SU-DHL-6 (cell line): ENCODE measurements around the gene OR5B12.

ENCODE experiments used
- H2AFZ ChIP-seq: fragments of 200-600 bp; sonication (generic); 2 replicates; pipeline ENCODE4 v1.6.1; 2014; ENCODE audit warnings: low read depth, mild to moderate bottlenecking, moderate library complexity, mixed read lengths, antibody characterized with exemption, low read length; ENCODE audit not compliant: severe bottlenecking
- H3F3A ChIP-seq: fragments of 200-600 bp; shearing (Covaris generic); 2 replicates; pipeline ENCODE4 v1.6.0; 2016; ENCODE audit warnings: antibody characterized with exemption, mild to moderate bottlenecking; ENCODE audit not compliant: insufficient read depth
- H3K27ac ChIP-seq: fragments of 200-600 bp; sonication (generic); 2 replicates; pipeline ENCODE4 v1.5.1; 2016; ENCODE audit warnings: low read depth, mild to moderate bottlenecking, low read length, moderate library complexity, mixed read lengths
- H3K27me3 ChIP-seq: fragments of 200-600 bp; sonication (generic), shearing (Covaris generic); 2 replicates; pipeline ENCODE4 v1.6.0; 2014; ENCODE audit warnings: mild to moderate bottlenecking, low read length
- H3K36me3 ChIP-seq: fragments of 200-600 bp; sonication (generic); 2 replicates; pipeline ENCODE4 v1.6.1; 2014; ENCODE audit warnings: mild to moderate bottlenecking, low read length, mixed read lengths
- H3K4me2 ChIP-seq: fragments of 300-600, 200-600 bp; shearing (Covaris generic), sonication (generic); 2 replicates; pipeline ENCODE4 v1.6.0; 2014; ENCODE audit warnings: low read length, low read depth, mild to moderate bottlenecking; ENCODE audit not compliant: poor library complexity, severe bottlenecking
- H3K4me3 ChIP-seq: fragments of 200-600 bp; sonication (generic); 2 replicates; pipeline ENCODE4 v1.5.1; 2014; ENCODE audit warnings: antibody characterized with exemption, low read length, mild to moderate bottlenecking, mixed read lengths; ENCODE audit not compliant: insufficient read depth, poor library complexity, severe bottlenecking
- H3K79me2 ChIP-seq: fragments of 200-600 bp; sonication (generic); 2 replicates; pipeline ENCODE4 v1.6.1; 2014; ENCODE audit warnings: mild to moderate bottlenecking, low read length, moderate library complexity; ENCODE audit not compliant: insufficient read depth
- H3K9ac ChIP-seq: fragments of 200-600 bp; sonication (generic); 2 replicates; pipeline ENCODE4 v1.7.0; 2014; ENCODE audit warnings: mild to moderate bottlenecking, low read length
- H3K9me2 ChIP-seq: fragments of 200-600 bp; sonication (generic); replicated peaks from 2 replicates; pipeline ENCODE4 v1.6.1; 2014; ENCODE audit warnings: low read length; ENCODE audit not compliant: insufficient read depth
- H3K9me3 ChIP-seq: fragments of 200-600 bp; sonication (generic); 2 replicates; pipeline ENCODE4 v1.6.1; 2014; ENCODE audit warnings: low read length, mixed read lengths; ENCODE audit not compliant: insufficient read depth
- H4K20me1 ChIP-seq: fragments of 200-600 bp; sonication (generic); 2 replicates; pipeline ENCODE4 v1.6.1; 2014; ENCODE audit warnings: low read depth, mild to moderate bottlenecking, antibody characterized with exemption, low read length, moderate library complexity, mixed read lengths
- CTCF ChIP-seq: fragments of 200-600 bp; sonication (generic); IDR thresholded peaks from one replicate; pipeline ENCODE4 v1.5.1; 2017; ENCODE audit warnings: antibody characterized with exemption, mild to moderate bottlenecking, low read length, moderate library complexity; ENCODE audit not compliant: insufficient read depth, poor library complexity, severe bottlenecking
- EZH2phosphoT487 ChIP-seq: fragments of 200-600 bp; sonication (generic), shearing (Covaris generic); conservative IDR thresholded peaks from 2 replicates; pipeline ENCODE4 v1.6.1; 2018; ENCODE audit warnings: mild to moderate bottlenecking, antibody characterized with exemption, low read length, moderate library complexity, mixed read lengths

Gene OR5B12

GRCh38 chr11:58395581-58395980 lies 46.5 kb downstream of the OR5B12 start:
- Histone ChIP-seq H3K27me3 (no peaks in the 10 kb centered on the region), H3K79me2 (no peaks in the 10 kb centered on the region), H3F3A (no peaks in the 10 kb centered on the region), H3K9me2 (no peaks in the 10 kb centered on the region), H3K9ac (no peak overlapping the region), H4K20me1 (no peaks in the 10 kb centered on the region), H3K4me2 (no peak overlapping the region), H3K4me3 (no peak overlapping the region), H3K36me3 (no peaks in the 10 kb centered on the region), H3K9me3 (0 out of 2 replicates have a peak, but pooled peaks cover 6% of the 10 kb centered on the region), H2AFZ (no peak overlapping the region), H3K27ac (no peak overlapping the region)
- TF ChIP-seq EZH2phosphoT487, result no peak
- TF ChIP-seq CTCF, result no peak

GRCh38 chr11:58394195-58394594 lies 47.8 kb downstream of the OR5B12 start:
- TF ChIP-seq EZH2phosphoT487 (no peak), CTCF (no peak)
- Histone ChIP-seq H3K4me2 (no peak overlapping the region), H3K27ac (no peak overlapping the region), H4K20me1 (no peaks in the 10 kb centered on the region), H3K9ac (no peak overlapping the region), H3K79me2 (no peaks in the 10 kb centered on the region), H3K4me3 (no peak overlapping the region), H3F3A (no peaks in the 10 kb centered on the region), H3K36me3 (no peaks in the 10 kb centered on the region), H2AFZ (no peak overlapping the region), H3K9me3 (0 out of 2 replicates have a peak, but pooled peaks cover 6% of the 10 kb centered on the region), H3K27me3 (no peaks in the 10 kb centered on the region), H3K9me2 (no peaks in the 10 kb centered on the region)

- Histone ChIP-seq H3F3A (no peaks in the 10 kb centered on the region), H3K27me3 (no peaks in the 10 kb centered on the region), H3K27ac (no peak overlapping the region), H4K20me1 (no peaks in the 10 kb centered on the region), H3K9me2 (no peaks in the 10 kb centered on the region), H3K9ac (no peak overlapping the region), H3K79me2 (no peaks in the 10 kb centered on the region), H3K9me3 (0 out of 2 replicates have a peak, but pooled peaks cover 6% of the 10 kb centered on the region), H3K36me3 (no peaks in the 10 kb centered on the region), H3K4me2 (no peak overlapping the region), H3K4me3 (no peak overlapping the region), H2AFZ (no peak overlapping the region)
- TF ChIP-seq EZH2phosphoT487 (no peak), CTCF (no peak)
Observed at GRCh38 chr11:58392746-58393145, 49.3 kb downstream of the OR5B12 start.
